Testis (tissue), 5 donors: ENCODE data around the gene SPATA32. TPM values are rescaled to one million over a fixed set of nuclear protein-coding genes. Genes with fewer than 3 reads are reported as not detected.

Experiments used
- DNase-seq: peaks from one replicate; pipeline ENCODE4 v3.0.0-alpha.2; 2019
- H3K27ac ChIP-seq, 2 donors: fragments of 200-600 bp; sonication (generic); one replicate each; pipeline ENCODE4 v1.5.1; 2019
- H3K27me3 ChIP-seq: fragments of 200-600 bp; sonication (generic); one replicate; pipeline ENCODE4 v1.5.1; 2019
- H3K36me3 ChIP-seq: fragments of 200-600 bp; sonication (generic); one replicate; pipeline ENCODE4 v1.5.1; 2017; ENCODE audit warnings: low read depth; ENCODE audit errors: missing control alignments
- H3K4me1 ChIP-seq: fragments of 200-600 bp; sonication (generic); one replicate; pipeline ENCODE4 v1.5.1; 2019
- H3K4me3 ChIP-seq, 2 donors: fragments of 200-600 bp; sonication (generic); one replicate each; pipeline ENCODE4 v1.5.1; 2017 to 2019
- H3K9me3 ChIP-seq: fragments of 200-600 bp; sonication (generic); one replicate; pipeline ENCODE4 v1.5.1; 2017
- POLR2A ChIP-seq: fragments of 450-650 bp; IDR thresholded peaks from one replicate; pipeline ENCODE4 v1.6.1; 2017; ENCODE audit warnings: antibody characterized with exemption, mild to moderate bottlenecking, moderate library complexity
- WGBS, 2 donors: methylation state at CpG; one replicate each; pipeline ENCODE4 v1.1.5; 2018; 5-methylcytosine and 5-hydroxymethylcytosine counted together
- intact Hi-C: fragments of 100-400 bp; cut with DNase I; formaldehyde crosslinking; loops from one replicate; pipeline ENCODE4 v1.15.1; 2023; ENCODE audit warnings: low total_unique reads
- long read RNA-seq, 2 donors: transcript quantifications; one replicate each; lab custom pipeline, GENCODE V29; 2026
- polyA plus RNA-seq: library from polyadenylated mRNA; stranded (reverse); fragments of 350-450 nt; fragmentation: Illumina TruSeq; extraction: RNeasy Lipid Tissue Mini Kit (QIAGEN cat#74804); gene quantifications from one replicate; pipeline ENCODE4 v1.2.3, GENCODE V29; 2014; ENCODE audit warnings: low read depth, low replicate concordance; ENCODE audit not compliant: insufficient read depth
- total RNA-seq, 2 donors: library from RNA; depleted of rRNA; stranded (reverse); fragments of >200 nt; gene quantifications; one replicate each; pipeline ENCODE4 v1.2.3, GENCODE V29; 2016
- TF ChIP-seq, protein P1 (sequence below), 3 experiments: fragments of 450-650 bp in 2 of 3; fragments of 200-600 bp in 1 of 3; sonication (generic) in 1 of 3; IDR thresholded peaks; one replicate each; pipeline ENCODE4 v1.5.1; 2016 to 2019; ENCODE audit warnings: antibody characterized with exemption in 3 of 3, mild to moderate bottlenecking in 2 of 3, moderate library complexity in 1 of 3

The SPATA32 gene, protein sequence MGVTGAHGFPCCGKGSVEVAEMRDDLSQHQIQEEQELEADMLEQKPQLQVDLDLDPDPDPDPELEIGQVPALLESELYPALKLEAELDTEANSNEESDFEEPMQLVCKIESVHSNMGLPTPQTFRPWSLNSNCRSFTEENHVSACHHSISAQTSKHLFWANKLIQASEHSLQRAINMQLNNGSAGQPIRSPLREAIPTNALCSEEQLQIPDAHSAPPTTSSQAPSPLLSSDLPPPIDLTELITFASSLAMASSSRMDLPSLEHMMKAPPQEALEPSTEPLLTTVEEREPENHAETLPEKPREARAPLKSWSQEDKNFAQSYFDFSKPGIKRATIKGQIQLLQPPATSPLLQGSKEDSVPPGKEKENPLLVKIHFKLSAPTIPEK
- total RNA-seq (10 to 100 TPM; 15.5 to 47.4 TPM), polyA plus RNA-seq (72.0 TPM)
- long read RNA-seq, donor 1, result 0 reads
- long read RNA-seq, donor 2, result 0 reads

DNA sequence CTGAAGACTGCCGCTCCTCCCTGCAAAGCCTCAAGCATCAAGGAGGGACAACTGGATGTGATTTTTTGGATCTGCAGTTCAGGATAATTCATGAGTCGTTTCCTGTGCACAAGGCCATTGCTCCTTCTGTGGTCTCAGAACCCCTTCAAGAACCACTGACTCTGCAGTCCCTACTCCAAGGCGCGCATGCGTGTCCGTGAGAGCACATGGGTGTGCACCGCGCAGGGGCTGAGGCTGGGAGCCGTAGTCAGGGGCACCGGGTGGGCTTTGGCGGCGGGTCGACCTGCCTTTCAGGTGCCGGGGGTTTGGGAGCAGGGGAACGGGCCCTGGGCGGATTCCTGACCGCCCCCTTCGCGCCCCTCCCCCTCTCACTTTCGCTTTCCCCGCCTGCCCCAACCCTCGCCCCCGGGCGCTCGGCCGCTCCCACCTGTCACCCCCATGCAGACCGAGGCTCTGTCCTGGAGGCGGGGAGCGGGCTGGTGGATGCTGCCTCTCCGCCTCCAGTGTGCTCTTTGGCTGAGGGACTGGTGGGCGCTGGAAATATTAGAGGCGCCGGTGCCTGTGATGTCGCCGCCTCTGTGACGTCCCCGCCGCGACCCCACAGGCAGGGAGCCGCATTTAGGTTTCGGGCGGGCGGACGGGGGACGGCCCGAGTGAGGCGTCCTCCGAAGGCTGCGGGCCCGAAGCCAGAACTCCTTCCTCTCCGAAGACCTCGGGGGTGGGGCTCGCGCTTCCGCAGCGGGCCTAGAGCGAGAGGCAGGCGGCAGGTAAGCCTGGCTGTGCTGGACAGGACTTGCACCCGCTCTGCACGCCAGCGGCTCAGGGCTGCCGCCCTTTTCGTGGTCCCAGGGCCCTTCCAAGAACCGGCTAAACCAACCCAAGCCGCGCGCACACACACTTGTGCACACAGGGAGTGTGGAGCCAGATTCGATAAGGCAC, at the start of gene SPATA32:
TSS of gene SPATA32 (minus strand) at position 518 of the 939 bp plus-strand sequence. CDS start at position 440, 78 bp downstream.
- H3K36me3 ChIP-seq, result no peaks in the 10 kb centered on the region
- peak within 1 kb of the TSS; percentile 60 to 72 for H3K4me3 ChIP-seq
- peak; percentile 75 for DNase-seq
- H3K4me1 ChIP-seq, result peaks cover 12% of the 10 kb centered on the region
- H3K9me3 ChIP-seq, result no peaks in the 10 kb centered on the region
- no peaks in the 10 kb centered on the region for H3K27me3 ChIP-seq
- H3K27ac ChIP-seq, result peak within 1 kb of the TSS; percentile 16 to 66
- intact Hi-C loops, result no loop called here
- WGBS, 2 donors, result 1 to 14% methylated on average over 2 to 52 of the region's 68 CpGs
- no peak for TF ChIP-seq POLR2A

DNA sequence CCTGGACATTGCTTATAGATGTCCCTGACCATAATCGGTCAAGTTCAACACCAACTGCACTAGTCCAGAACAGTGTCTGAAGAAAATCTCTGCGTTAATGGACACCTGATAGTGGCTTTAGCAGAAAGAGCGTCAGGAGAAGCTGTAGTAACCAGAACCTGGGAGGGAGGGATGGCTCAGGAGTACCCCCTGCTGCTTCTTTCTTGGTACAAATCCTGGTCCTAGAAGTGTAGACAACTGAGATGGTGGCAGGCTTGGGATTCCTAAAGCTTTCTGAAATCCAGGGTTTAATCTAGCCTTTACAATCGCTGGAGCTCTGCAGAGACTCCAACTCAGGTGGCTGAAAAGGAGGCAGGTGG, 49.5 kb upstream of the SPATA32 start:
- intact Hi-C loops, result no loop called here
- H3K4me3 ChIP-seq, result no peak overlapping the region

DNA sequence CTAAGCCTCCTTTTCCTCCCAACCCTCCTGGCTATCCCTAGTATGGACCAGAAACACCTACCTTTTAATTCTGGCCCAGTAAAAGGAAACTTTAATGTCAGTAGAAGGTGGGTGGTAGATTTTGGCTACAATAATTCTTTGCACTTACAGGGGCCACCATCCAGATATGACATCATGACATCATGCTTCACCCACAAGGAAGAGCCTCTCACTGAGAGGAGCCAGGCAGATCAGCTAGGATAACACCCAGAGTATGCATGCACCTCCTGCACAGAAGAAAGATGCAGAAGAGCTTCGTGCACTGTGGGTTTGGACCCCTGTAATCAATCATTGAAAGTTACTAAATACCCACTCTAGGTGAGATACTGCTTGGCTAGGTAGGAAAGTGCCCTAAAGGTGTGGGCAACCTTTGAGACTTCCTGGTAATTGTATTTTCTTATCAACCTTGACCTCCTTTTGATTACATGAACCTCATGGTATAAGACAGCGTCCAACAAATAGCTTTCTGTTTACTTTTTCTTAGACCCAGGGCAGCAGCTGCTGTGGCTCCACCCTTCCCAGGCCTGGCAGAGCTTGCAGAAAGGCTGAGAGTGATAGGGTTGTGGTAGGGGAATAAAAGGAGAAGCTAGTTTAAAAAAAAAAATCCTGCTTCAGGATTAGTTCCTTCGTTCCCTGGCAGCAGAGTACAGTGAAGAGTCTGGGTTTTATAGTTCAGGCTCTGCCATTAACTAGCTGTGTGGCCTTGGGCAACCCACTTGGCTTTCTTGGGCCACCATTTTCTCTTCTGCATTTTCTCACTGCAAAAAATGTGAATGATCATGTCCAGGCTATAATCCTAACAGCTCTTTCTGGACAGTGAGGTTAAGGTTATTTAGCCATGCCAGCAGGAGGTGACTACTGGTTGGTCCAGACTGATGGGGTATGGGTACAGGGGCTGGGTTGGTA, 48.8 kb upstream of the SPATA32 start:
- no peak for TF ChIP-seq POLR2A
- TF ChIP-seq, protein P1, sequence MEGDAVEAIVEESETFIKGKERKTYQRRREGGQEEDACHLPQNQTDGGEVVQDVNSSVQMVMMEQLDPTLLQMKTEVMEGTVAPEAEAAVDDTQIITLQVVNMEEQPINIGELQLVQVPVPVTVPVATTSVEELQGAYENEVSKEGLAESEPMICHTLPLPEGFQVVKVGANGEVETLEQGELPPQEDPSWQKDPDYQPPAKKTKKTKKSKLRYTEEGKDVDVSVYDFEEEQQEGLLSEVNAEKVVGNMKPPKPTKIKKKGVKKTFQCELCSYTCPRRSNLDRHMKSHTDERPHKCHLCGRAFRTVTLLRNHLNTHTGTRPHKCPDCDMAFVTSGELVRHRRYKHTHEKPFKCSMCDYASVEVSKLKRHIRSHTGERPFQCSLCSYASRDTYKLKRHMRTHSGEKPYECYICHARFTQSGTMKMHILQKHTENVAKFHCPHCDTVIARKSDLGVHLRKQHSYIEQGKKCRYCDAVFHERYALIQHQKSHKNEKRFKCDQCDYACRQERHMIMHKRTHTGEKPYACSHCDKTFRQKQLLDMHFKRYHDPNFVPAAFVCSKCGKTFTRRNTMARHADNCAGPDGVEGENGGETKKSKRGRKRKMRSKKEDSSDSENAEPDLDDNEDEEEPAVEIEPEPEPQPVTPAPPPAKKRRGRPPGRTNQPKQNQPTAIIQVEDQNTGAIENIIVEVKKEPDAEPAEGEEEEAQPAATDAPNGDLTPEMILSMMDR (IDR thresholded peaks at IDR 0.05), result no peak
- no peaks in the 10 kb centered on the region for H3K36me3 ChIP-seq
- H3K27ac ChIP-seq, result peak overlapping the region in 1 of 2 donors; percentile 31
- intact Hi-C loops, result no loop called here
- H3K4me1 ChIP-seq, result peaks cover 54% of the 10 kb centered on the region
- H3K4me3 ChIP-seq, result no peak overlapping the region
- H3K9me3 ChIP-seq, result no peaks in the 10 kb centered on the region
- 32 to 38% methylated on average over 3 of the region's 3 CpGs for WGBS, 2 donors
- DNase-seq, result peak; percentile 59
- H3K27me3 ChIP-seq, result no peaks in the 10 kb centered on the region

More for the DNA sequence above, 49.5 kb upstream of the SPATA32 start:
- no peaks in the 10 kb centered on the region for H3K36me3 ChIP-seq
- H3K27me3 ChIP-seq, result no peaks in the 10 kb centered on the region
- H3K27ac ChIP-seq, result peak overlapping the region; percentile 75 to 82
- WGBS, 2 donors, result 90% methylated on average over 4 of the region's 4 CpGs; no CpG with 5 or more reads in 1 of the 2 donors
- peaks cover 58% of the 10 kb centered on the region for H3K4me1 ChIP-seq
- no peak for DNase-seq
- TF ChIP-seq, protein P1 (IDR thresholded peaks at IDR 0.05), result no peak
- no peak for TF ChIP-seq POLR2A
- no peaks in the 10 kb centered on the region for H3K9me3 ChIP-seq

DNA sequence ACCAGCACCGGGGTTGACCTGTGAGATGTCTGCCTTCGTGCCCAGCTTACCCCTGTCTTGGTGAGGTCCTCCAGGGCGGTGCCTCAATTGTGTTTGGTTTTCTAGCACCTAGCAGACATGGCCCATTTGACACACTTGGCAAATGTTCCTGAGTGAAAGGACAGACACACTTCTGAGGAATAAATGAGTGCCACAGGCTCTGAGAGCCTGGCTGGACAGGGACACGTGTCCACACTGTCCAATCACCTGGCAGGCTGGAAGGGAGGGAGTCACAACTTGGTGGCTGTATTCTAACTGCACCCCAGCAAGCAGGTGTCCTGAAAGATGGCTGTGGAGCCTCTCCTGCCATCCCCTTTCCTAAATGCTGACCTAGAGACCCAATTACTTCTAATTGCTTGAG, 47.5 kb upstream of the SPATA32 start:
- peaks cover 45% of the 10 kb centered on the region for H3K4me1 ChIP-seq
- no peaks in the 10 kb centered on the region for H3K36me3 ChIP-seq
- no peak overlapping the region for H3K4me3 ChIP-seq
- no peaks in the 10 kb centered on the region for H3K9me3 ChIP-seq
- no peak overlapping the region for H3K27ac ChIP-seq
- 91 to 95% methylated on average over 4 of the region's 4 CpGs for WGBS, 2 donors
- intact Hi-C loops, result no loop called here
- TF ChIP-seq, protein P1 (IDR thresholded peaks at IDR 0.05), result no peak
- TF ChIP-seq POLR2A, result no peak
- DNase-seq, result no peak
- no peaks in the 10 kb centered on the region for H3K27me3 ChIP-seq
